NCI-H526 treated with DMSO at 0.1 percent for 48 hours (cell line): ENCODE data around the gene FGA.
A peak's percentile ranks its signal among the peaks of the same experiment; 100 is the strongest.

Source experiments
- DNase-seq: peaks from one replicate; lab custom pipeline; 2025; lab: John Stamatoyannopoulos, UW

FGA gene

GRCh38 chr4:154590329-154591006 is at the start of gene FGA:
TSS of gene FGA (minus strand) at chr4:154590742. CDS start at chr4:154590687, 55 bp downstream.
- no peak for DNase-seq

- no peak for DNase-seq
These were observed 43.5 kb upstream of the FGA start for GRCh38 chr4:154634058-154634457.

- no peak for DNase-seq
These were observed 41.3 kb upstream of the FGA start for GRCh38 chr4:154631828-154632227.

- DNase-seq, result no peak
These were observed 39.8 kb upstream of the FGA start for GRCh38 chr4:154630324-154630723.

- peak; percentile 64 for DNase-seq
These were observed 36.4 kb upstream of the FGA start for GRCh38 chr4:154626793-154627484.

GRCh38 chr4:154625971-154626370 is 35.4 kb upstream of the FGA start:
- DNase-seq, result no peak

GRCh38 chr4:154623995-154624394 is 33.5 kb upstream of the FGA start:
- DNase-seq, result no peak

- no peak for DNase-seq
These were observed 32.9 kb upstream of the FGA start for GRCh38 chr4:154623436-154623835.

- peak; percentile 41 for DNase-seq
These were observed 32.1 kb upstream of the FGA start for GRCh38 chr4:154622598-154622997.

GRCh38 chr4:154620111-154620510 is 29.6 kb upstream of the FGA start:
- DNase-seq, result no peak

GRCh38 chr4:154618708-154619315 is 28.3 kb upstream of the FGA start:
- peak; percentile 33 for DNase-seq

GRCh38 chr4:154617820-154618317 is 27.3 kb upstream of the FGA start:
- DNase-seq, result no peak

- no peak for DNase-seq
These were observed 26.2 kb upstream of the FGA start for GRCh38 chr4:154616731-154617130.

GRCh38 chr4:154616287-154616686 is 25.7 kb upstream of the FGA start:
- DNase-seq, result no peak

- DNase-seq, result no peak
These were observed 24.7 kb upstream of the FGA start for GRCh38 chr4:154615211-154615610.

GRCh38 chr4:154614306-154614705 is 23.8 kb upstream of the FGA start:
- no peak for DNase-seq

GRCh38 chr4:154612472-154613414 is 22.2 kb upstream of the FGA start, which contains the start of gene FGG:
TSS of gene FGG (minus strand) at chr4:154612656. CDS start at chr4:154612609, 47 bp downstream.
- DNase-seq, result no peak

- no peak for DNase-seq
These were observed 21.3 kb upstream of the FGA start for GRCh38 chr4:154611833-154612232.

GRCh38 chr4:154610582-154610981 is 20.0 kb upstream of the FGA start:
- no peak for DNase-seq

GRCh38 chr4:154609532-154609931 is 19.0 kb upstream of the FGA start:
- no peak for DNase-seq

- DNase-seq, result no peak
These were observed 18.1 kb upstream of the FGA start for GRCh38 chr4:154608361-154609252.
